ENCODE measurements around the gene CBX2.

The CBX2 gene

DNA sequence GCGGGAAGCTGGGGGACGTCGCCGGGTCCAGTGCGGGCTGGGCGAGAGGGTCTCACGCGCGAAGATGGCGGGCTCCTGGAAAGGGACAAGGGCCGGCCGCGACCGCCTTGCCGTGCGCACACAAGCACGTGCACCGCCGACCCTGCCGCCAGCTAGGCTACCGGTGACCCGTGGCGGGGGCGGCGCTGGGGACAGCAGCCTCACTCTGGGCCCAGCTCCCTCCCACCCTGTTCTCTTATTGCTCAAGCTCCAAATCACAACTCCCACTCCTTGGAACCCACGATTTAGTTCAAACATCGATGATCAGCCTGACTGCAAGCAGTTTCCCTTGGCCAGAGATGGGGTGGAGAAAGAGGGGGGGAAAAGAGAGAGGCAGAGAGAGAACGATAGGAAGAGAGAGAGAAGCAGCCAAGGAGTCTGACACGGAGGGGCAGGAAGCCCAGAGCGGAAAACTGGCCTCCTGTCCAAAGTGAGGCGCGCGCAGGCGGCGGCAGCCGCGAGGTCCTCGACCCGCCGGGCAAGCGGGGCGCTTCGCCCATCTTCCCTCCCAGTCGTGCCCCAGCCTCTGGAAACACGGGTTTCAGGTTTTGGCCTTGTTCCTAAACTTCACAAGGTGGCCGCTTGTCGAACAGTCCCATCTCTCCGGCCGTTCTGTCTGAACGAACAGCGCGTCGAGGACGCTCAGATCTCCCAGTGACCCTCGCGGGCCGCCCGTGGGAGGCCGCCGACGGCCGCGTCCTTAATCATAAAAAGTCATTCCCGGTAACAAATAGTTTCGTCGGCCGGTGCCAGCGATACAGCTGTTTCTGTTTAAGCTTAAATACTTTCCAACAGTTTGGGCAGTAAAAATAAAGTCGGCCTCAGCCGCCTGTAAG lies 20.6 kb downstream of the CBX2 start:
- TF ChIP-seq, protein P1, sequence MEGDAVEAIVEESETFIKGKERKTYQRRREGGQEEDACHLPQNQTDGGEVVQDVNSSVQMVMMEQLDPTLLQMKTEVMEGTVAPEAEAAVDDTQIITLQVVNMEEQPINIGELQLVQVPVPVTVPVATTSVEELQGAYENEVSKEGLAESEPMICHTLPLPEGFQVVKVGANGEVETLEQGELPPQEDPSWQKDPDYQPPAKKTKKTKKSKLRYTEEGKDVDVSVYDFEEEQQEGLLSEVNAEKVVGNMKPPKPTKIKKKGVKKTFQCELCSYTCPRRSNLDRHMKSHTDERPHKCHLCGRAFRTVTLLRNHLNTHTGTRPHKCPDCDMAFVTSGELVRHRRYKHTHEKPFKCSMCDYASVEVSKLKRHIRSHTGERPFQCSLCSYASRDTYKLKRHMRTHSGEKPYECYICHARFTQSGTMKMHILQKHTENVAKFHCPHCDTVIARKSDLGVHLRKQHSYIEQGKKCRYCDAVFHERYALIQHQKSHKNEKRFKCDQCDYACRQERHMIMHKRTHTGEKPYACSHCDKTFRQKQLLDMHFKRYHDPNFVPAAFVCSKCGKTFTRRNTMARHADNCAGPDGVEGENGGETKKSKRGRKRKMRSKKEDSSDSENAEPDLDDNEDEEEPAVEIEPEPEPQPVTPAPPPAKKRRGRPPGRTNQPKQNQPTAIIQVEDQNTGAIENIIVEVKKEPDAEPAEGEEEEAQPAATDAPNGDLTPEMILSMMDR (IDR thresholded peaks at IDR 0.05; ENCODE audit: control insufficient read depth, insufficient read depth, low read depth, low read length, missing control alignments), result no peak
- H3K4me3 ChIP-seq (ENCODE audit: control insufficient read depth, low read depth, low read length), result no peak overlapping the region
- DNase-seq (ENCODE audit: low read depth), result no peak

DNA sequence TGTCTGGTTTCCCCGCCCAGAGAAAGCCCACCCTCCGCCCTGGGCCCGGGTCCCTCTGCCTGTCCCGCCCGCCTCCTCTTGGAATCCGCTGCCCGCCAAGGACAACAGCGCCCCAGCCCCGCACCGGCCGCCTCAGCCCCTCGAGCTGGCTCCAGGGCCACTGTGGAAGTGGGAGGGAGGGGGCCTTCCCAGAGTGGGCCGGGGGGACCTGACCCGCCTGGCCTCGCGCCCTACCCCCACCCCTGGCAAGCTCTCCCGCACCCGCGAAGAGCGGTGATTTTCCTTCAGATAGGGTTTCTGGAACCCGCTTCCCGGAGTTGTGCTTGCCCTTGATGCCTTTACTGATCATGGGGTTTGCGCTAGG lies 21.2 kb downstream of the CBX2 start:
- H3K4me3 ChIP-seq (ENCODE audit: control insufficient read depth, low read depth, low read length), result no peak overlapping the region
- TF ChIP-seq, protein P1 (IDR thresholded peaks at IDR 0.05; ENCODE audit: control insufficient read depth, insufficient read depth, low read depth, low read length, missing control alignments), result no peak
- no peak for DNase-seq (ENCODE audit: low read depth)

GRCh38 chr17:79799538-79800324 lies 21.8 kb downstream of the CBX2 start:
- H3K4me3 ChIP-seq (ENCODE audit: control insufficient read depth, low read depth, low read length), result no peak overlapping the region
- no peak for DNase-seq (ENCODE audit: low read depth)
- TF ChIP-seq, protein P1 (IDR thresholded peaks at IDR 0.05; ENCODE audit: control insufficient read depth, insufficient read depth, low read depth, low read length, missing control alignments), result no peak

DNA sequence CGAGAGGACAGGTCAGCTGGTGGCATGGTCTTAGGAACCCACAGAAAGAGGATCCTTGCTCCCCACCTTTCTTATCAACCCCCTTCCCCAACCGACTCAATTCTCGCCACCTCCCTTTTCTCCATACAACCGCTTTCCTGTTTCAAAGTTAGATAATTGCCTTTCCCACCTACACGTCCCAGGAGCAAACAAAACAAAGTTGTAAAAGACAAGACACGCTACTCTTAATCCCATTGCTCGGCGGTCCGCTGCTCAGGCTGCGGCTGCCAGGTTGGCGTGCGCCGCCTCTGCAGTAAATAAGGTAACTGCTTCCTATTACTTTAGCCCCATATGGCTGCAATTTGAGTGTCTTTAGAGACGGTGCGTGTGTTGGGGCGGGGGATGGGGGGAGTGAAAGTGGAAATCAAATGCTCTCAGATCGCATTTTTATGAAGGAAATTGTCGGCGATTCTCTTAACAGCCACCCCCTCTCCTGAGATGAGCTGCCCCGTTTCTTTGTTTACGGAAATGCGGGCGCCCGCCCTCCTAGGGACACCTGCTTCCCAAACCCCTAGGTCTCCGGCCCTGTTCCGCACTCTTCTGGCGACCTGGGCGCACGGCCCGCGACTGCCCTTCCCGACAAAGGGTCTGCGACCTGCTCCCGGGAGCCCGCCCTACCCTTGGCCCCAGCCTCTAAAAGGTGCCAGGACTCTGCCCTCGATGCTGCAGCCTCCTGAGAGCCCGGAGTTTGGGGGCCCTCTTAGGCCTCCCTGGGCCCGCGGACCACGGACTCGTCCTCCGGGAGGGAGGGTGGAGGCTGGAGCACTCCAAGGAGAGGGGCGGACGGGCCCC lies 22.6 kb downstream of the CBX2 start:
- TF ChIP-seq, protein P1 (IDR thresholded peaks at IDR 0.05; ENCODE audit: control insufficient read depth, insufficient read depth, low read depth, low read length, missing control alignments), result no peak
- no peak overlapping the region for H3K4me3 ChIP-seq (ENCODE audit: control insufficient read depth, low read depth, low read length)
- no peak for DNase-seq (ENCODE audit: low read depth)

- TF ChIP-seq, protein P1 (IDR thresholded peaks at IDR 0.05; ENCODE audit: control insufficient read depth, insufficient read depth, low read depth, low read length, missing control alignments), result no peak
- no peak for DNase-seq (ENCODE audit: low read depth)
- H3K4me3 ChIP-seq (ENCODE audit: control insufficient read depth, low read depth, low read length), result no peak overlapping the region
Measured at GRCh38 chr17:79801156-79802038, 23.4 kb downstream of the CBX2 start.
